HL-60/S4 treated with phorbol 12-myristate 13-acetate at 8.2 ng/mL for 4 days and 3 days (cell line): ENCODE results near the gene TTC32.
"Not testable (repeated sequence)": the region's sequence is repeated elsewhere in the genome, so short reads cannot be mapped to it uniquely, and the experiment has no call there.

ENCODE experiments used
- in situ Hi-C: fragments of 300-500 bp; cut with MboI; formaldehyde crosslinking; loops from 2 replicates; pipeline ENCODE4 v1.15.0; 2022; ENCODE audit warnings: low sequenced_read_pairs

The TTC32 gene

DNA sequence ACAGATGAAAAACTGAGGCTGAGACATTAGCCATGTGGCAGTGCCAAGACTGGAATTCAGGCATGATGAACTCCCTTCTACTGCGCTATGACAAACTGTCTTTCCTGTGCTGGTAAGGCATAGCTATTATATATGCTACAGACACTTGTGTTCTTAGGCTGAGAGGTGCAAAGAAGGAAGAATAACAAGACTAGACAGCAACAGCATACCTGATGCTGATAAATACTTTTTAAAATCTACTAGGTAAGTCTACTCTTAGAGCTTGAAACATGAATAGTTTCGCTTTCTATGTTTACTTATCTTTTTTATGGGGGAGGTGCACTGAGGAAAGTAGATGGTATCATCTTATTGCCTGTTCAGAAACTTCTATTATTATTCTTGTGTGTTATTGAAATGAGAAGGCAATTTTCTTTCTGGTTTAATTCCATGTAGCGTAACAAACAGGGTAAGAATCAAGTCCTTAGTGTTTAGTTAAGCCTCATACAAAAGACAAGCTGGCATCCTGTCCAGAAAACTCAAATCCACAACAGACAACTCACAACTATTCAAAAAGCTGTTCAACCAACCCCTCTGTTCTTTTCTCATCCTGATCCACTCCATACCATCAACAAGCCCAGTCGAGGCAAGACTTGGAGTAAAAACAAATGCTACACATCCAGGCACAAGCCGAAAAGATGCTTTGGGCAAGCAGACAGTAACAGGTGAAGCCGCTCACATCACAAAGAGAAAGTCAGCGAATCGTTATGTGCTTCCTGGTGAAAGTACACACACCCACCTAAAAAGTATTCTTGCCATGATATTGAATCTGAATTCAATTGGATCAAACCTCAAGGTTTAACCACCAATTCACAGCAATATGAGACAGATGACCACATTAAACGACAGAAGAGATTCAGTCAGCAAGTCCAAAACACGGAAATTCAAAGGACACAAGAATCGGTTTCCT, 1.5 kb downstream of the TTC32 start:
- in situ Hi-C loops: no loop called here

DNA sequence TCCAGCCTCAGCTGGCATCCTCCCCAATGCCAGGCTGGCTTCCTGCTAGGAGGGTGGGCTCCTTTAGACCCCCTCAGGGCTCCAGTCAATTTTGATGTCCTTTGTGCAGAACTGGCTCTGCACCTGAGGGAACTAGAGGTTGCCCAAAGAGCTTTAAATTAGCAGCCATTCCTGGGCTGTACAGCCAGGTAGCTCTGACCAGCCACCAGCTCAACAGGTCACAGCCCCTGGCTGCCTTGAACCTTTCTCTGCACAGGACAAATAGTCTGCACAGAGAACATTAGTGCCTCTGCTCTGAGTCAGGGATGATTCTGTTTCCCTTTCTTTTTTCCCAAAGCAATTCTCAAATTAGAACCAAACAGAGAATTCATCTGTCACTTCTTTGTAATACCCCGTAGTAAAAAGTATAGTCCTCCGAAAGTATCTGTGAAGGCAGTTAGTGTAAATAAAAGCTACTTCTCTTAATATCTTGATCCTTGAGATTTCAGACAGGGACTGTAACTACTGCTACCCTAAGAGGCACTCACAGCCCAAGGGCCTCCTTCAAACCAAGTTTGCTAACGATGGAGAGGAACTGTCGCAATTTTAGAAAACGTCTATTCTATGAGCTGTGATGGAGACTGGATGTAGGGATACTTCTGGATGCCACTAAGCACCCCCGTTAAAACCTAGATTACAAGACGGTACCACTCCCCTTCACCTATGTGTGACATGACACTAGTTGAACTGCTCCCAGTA, 3.0 kb downstream of the TTC32 start:
- in situ Hi-C loops: no loop called here

DNA sequence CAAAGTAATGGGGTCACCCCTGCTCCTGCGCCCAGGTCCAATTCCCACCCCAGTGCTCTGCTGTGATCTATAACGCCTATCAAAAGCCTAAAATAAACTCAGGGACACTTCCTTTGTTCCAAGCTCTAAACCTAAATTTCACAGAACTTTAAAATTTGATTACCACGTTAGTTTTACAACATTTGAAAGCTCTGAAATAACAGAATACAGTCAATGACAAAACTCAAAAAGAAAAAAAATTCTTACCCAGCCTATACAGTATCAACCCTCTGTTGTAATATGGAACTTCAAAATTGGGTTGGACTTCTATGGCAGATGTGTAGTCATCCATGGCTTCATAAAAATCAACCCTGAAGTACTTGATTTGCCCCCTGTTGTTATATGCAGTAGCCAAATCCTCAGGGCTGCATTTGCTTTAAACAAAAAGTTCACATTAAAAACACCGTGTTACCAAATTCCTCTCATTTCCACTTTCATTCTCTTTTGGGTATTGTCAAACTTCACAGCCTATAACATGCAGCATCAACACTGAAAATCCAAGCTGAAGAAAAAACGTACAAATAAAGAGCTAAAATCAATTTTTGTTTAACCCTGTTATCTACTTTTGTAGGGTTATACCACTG, 4.0 kb downstream of the TTC32 start:
- in situ Hi-C loops: no loop called here

- in situ Hi-C loops: no loop called here
Measured at GRCh38 chr2:19895535-19895934, 6.2 kb downstream of the TTC32 start.

GRCh38 chr2:19894134-19894792, 7.5 kb downstream of the TTC32 start:
- in situ Hi-C loops: no loop called here

- in situ Hi-C loops: no loop called here
Measured at GRCh38 chr2:19893520-19894133, 8.2 kb downstream of the TTC32 start.

GRCh38 chr2:19891971-19892370, 9.8 kb downstream of the TTC32 start:
- in situ Hi-C loops: not testable (repeated sequence)

DNA sequence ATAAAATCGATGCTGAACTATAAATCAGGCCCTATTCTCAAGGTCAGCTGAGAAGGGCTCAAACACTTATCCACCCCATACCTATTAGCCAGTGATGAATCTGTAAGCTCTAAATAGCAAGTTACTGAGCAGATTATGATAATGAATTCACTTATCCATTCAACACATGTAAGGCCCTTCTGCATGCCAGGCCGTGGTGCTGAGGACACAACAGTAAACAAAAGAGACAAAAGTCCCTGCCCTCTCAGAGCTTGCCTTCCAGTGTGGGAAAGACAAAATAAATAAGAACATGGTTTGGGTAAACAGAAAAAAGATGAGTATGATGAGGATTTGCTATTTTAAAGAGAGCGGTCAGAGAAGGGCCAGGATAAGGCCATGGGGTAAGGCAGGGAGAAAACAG, 11.7 kb downstream of the TTC32 start:
- in situ Hi-C loops: no loop called here

DNA sequence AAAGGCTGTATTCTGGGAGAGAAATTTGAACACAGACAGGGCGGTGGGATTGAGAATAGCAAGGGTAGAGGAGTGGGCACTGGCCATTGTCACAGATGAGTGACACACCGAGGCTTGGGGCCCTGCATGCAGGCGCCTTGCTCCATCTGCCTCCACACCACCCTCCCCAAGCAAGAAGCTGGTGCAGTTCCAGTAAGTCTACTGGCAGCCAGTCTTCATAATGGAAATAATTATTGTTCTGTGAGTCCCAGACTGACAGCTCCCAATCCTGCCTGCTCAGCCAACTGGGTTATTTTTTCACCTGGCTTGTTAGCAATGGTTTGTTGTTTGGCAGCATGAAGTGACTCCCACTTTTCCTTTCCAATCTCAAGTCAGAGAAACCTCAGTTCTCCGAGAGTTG, 13.0 kb downstream of the TTC32 start:
- in situ Hi-C loops: no loop called here

- in situ Hi-C loops: no loop called here
Measured at GRCh38 chr2:19887510-19887909, 14.3 kb downstream of the TTC32 start.

DNA sequence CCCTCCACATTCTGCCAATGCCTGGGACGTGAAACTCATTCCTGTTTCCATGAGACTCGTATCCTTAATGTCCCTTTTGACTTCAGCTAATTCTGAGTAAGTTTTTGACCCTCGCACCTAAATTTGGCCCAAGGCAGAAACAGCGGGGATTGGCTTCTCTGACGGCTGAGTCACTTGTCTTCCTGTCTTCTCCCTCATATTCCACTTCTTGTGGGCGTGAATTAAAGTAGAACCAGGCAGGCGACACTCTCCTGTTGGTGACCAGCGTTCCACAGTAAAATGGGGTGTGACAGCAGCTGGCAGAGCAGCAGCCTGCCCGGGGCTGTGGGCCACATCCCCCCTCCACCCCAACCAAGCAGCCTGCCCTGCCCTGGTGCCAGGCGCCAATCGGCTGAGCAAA, 15.5 kb downstream of the TTC32 start:
- in situ Hi-C loops: no loop called here

DNA sequence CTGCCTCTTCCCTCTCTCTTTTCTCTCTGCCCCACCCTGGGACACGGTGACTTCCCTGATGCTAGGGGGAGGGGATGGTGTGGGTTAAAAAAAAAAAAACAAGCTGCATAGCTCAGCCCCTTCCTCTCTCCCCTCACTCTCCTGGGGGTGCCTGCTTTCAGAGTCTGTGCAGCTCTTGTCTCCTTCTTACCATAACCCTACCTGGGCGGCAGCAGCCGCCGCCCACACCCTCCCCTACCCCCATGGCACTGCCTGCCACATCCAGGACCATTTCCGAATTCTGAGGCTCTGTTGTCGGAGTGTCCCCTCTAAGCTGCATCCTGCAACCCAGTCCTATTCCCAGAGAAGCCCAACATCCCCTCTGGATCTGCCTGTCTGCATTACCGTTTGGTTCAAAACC, 16.0 kb downstream of the TTC32 start:
- in situ Hi-C loops: no loop called here

GRCh38 chr2:19883971-19884720, 17.6 kb downstream of the TTC32 start:
- in situ Hi-C loops: no loop called here

- in situ Hi-C loops: no loop called here
Measured at GRCh38 chr2:19883486-19883885, 18.3 kb downstream of the TTC32 start.

- in situ Hi-C loops: no loop called here
Measured at GRCh38 chr2:19882286-19882685, 19.5 kb downstream of the TTC32 start.

GRCh38 chr2:19881908-19882265, 19.9 kb downstream of the TTC32 start:
- in situ Hi-C loops: no loop called here

- in situ Hi-C loops: no loop called here
Measured at GRCh38 chr2:19881221-19881907, 20.4 kb downstream of the TTC32 start.

DNA sequence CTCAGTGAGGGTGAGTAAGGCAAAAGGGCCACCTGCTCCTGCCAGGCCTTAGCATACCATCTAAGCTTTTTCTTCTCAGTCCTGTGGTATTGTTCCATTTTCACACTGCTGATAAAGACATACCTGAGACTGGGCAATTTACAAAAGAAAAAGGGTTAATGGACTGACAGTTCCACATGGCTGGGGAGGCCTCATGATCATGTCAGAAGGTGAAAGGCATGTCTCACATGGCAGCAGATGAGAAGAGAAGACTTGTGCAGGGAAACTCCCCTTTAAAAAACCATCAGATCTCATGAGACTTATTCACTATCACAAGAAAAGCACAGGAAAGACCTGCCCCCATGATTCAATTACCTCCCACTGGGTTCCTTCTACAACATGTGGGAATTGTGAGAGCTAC, 21.6 kb downstream of the TTC32 start:
- in situ Hi-C loops: not testable (repeated sequence)

- in situ Hi-C loops: no loop called here
Measured at GRCh38 chr2:19879120-19879519, 22.7 kb downstream of the TTC32 start.
